NCI-H524 (cell line): ENCODE results near the gene C10orf95.

ENCODE experiments used
- DNase-seq, 2 experiments: peaks; one replicate each; lab custom pipeline; 2025; lab: John Stamatoyannopoulos, UW

The C10orf95 gene

DNA sequence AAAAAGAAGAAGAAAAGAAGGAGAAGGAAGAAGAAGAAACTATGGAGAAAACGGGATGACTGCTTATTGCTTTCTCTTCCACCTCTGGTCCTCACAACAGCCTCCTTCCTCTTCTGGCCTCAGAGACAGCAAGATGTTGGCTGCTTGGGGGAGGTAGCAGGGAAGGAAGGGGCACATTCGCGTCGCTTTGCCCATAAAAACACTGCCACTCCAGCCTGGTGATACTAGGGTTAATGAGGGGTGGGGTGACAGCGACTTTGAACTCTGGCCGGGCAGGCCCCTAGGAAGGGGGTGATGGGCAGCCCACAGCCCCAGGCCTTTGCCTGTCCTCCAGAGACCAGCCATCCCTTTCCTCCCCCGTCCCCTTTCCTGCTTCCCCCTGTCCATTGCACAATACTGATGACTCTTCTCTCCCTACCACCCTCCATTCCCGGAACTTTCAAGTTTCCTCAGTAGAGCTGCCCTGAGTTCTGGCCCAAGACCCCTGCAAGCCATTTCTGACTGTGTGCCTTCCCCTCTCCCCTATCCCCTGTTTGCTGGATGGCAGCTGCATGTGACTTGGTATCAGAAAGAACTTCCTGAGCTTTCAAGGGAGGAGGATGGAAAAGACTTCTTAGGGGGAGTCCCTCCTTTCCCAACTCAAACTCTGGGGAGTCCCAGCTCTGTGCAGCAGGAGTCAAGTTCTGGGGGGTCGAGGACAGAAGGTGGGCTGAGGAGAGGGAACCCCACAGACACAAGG, 16.8 kb downstream of the C10orf95 start:
- DNase-seq = no peak

DNA sequence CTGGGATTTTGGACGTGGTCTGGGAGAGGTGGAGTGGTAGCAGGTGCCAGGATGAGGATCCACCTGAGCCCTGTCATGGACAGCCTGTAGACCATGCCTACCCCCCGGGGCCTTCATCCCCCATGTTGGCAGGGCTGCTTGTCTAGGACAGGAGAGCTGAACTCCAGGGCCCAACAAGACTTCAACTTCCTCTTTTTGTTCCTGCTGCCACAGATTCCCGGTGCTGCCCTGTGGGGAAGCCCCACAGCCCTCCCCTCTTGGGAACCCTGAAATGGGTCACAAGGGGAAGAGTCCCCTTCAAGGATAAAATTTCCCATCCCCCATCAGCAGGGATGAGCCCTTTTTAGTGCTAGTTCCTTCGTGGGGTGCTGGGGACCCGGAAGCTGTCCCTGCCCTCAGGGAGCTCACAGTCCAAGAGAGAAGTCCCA, 17.7 kb downstream of the C10orf95 start:
- DNase-seq = no peak

DNA sequence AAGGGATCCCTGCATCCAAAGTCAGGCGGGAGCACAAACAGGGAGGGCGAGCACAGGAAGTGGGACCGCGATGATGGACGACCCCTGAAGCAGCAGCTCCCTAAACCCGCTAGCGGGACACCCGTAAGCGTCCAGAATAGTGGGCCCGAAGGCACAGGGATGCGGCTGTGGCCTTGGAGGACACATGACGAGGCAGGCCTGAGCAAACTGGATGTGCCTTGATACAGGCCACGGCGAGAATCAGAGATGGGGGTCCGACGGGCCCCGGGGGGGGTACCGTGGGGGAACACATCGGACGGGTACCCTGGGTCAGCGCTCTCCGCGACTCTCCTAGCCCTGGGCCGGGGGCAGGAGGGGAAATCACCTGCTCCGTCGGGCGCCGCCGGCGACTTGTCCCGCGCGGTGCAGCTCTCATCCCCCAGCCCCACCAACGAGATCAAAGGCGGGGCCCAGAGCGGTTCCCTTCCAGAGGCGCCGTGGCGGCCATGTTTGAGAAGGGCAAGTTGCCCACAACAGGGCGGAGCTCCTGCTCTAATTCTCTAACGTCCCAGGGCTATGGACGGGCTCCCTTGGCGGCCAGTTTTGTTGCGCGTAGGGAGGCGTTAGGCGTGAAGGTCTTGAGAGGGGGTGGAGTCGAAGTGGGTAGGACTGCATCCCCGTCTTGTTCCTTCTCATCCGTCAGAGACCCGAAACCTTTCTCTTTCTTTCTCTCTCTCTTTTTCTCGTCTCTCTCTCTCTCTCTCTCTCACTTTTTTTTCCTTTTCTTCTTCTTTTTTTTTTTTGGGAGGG, 19.0 kb downstream of the C10orf95 start, which contains the start of gene CUEDC2:
TSS of gene CUEDC2 (minus strand) at position 413 of the 789 bp plus-strand sequence. CDS start 7,386 bp downstream, outside the sequence.
- peak; percentile 70 to 87 for DNase-seq

DNA sequence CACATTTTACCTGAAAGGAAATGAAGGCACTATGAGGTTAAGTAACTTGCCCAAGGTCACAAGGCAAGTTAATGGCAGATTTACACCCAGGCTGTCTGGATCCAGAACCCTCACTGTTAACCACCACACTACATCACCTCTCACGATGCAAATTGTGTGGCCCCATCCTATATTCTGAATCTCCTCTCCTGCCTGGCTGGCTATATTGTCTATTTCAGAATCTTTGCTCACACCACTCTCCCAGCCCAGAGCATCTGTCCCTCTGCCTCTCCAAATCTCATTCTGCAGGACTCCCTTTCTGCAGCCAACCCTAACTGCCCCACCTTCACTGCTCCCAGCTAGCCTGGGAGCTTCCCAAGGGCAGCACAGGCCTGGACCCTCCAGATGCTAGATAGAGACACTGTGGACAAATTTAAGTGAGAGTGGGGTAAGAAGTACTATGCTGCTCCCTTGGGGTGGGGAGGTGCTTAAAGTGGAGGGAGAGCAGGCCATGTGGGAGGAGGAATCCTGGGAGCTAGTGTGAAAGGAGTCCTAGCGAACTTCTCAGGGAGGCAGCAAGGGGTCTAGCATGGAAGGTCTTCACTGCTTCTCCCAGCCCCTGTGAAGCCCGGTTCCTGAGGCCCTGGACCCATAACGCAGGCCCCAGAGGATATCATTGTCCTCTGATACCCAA, 19.8 kb downstream of the C10orf95 start:
- peak in 1 of 2 experiments; percentile 36 for DNase-seq

DNA sequence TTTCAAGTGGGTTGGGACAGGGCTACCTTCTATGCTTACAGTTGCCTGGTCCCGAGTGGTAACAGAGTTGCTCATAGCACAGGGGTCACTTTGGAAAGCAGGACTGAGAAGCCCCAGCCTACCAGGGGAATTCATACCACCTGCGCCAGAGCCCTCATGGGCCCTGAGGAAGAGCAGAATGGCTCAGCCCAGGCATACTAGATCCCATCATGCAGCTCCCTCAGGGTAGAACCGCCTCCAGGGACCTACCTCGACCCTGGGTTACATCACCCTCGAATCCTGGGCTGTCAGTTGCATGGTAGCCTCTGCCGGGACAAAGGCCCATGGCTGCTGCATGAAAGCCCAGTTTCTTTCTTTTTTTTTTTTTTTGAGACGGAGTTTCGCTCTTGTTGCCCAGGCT, 21.9 kb downstream of the C10orf95 start:
- DNase-seq = no peak

DNA sequence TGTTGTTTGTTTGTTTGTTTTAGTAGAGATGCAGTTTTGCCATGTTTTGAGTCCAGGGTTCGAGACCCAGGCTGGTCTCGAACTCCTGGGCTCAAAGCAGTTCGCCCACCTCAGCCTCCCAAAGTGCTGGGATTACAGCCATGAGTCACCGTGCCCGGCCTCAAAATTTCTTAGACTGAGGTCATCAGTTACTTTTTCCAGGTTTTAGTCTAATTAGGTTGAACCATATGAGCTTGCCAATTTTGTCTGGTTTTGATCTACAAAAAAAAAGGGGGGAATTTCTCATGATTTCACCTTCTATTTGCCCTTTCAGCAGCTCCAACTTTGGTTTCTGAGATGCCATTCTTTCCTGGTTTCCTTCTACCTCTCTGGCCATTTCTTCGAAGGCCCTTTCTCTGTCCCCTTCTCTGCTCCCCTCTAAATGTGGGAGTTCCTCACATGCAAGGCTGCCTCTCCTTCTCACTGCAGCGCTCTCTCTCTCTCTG, 24.5 kb downstream of the C10orf95 start:
- no peak for DNase-seq

DNA sequence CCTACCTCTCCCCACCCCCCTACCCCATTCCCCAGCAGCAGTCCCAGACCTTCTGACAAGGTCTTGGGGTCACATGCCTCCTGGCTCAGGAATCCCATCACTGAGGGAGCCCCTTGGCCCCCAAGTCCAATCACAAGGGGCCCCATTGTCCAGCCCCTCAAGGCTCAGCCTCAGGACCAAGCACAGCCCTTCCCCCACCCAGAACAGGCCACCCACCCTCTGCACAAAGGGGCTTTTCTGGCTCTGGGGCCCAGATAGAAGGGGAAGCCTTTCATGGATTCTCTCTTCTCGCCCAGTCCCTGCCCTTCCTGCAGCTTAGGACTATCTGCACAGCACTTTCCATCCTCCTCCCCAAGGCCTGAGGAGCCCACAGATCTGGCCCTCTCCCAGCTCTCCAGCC, 25.9 kb downstream of the C10orf95 start:
- DNase-seq = no peak

DNA sequence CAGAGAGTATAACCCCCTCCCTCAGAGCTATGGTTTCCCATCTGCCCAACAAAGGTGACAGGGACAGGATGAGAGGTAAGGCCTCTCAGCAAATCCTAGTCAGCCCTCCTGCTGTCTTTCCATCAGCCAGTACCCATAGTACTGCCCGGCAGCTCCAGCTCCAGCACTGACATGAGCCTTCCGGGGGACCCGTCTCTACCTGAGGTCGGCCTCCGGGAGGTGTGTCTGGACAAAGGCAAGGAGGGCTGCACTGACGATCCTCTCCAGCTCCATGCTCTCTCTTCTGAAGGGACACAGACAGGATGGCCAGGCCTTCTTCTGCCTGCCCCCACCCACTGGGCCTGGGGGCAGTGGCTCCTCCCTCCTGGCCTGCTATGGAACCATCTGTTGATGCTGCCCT, 26.4 kb downstream of the C10orf95 start:
- DNase-seq = no peak

DNA sequence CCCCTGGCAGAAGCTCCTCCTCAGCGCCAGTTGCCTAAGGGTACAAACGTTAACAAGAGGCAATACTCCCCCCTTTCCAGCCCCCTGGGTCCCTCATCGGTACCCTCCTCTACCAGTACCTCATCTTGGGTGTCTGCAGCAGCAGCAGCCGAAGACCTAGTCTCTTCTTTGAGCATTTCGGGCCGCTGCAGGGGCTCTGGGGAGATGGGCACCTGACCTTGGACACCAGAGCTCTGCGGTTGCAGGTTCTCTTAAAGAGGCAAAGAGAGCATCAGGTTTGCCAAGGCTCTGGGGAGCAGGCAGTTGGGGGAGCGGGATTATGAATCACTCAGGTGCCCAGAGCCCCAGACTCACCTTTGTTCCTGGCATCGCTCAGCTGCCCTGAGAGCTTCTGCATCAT, 27.2 kb downstream of the C10orf95 start:
- DNase-seq = no peak

DNA sequence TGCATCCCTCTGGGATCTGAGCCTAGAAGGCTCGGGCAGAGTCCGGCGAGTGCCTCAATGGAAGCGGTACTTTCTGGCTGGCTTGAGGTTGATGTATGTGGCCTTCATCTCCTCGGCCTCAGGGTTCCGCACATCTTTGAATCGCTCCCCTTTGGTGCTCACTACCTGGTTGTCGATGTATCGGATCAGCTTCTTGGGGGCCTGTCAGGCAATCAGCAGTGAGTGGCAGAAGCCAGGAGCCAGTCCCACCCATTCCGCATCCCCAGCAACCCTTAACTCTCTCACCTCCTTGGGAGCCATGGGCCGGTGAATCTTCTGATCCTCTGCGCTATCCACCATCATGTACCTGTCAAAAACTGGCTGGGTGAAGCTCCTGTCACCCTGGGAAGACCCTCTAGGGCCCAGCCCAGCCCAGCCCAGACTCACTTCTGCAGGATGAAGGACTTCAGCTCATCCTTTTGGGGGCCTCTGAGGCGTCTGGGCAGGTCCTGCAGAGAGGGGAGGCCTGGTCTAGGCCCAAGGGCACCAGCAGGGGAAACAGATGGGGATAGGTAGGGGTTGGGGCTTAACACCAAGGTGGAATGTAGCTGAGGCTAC, 27.9 kb downstream of the C10orf95 start:
- DNase-seq = no peak

DNA sequence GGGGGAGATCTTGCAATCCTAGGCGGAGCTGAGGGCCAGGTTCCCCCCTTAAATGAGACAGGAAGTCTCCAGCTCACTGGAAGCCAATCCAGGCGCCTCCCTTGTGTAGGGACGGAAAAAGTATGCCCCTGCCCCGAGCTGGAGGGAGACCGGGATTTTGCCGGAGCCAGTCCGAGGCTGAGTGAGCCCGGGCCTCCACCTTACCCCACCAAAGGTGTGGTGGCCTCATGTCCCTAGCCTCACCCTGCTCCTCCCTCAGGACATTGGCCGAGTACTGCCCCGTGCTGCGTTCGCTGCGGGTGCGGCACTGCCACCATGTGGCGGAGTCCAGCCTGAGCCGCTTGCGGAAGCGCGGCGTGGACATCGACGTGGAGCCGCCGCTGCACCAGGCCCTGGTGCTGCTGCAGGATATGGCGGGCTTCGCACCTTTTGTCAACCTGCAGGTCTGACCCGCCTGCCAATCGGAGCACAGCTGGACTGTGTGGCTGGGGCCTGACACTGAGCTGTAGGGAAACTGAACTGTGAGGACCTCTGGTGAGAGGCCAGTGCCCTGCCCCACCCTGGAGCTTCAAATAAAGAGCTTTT, 28.7 kb downstream of the C10orf95 start:
- DNase-seq = no peak

DNA sequence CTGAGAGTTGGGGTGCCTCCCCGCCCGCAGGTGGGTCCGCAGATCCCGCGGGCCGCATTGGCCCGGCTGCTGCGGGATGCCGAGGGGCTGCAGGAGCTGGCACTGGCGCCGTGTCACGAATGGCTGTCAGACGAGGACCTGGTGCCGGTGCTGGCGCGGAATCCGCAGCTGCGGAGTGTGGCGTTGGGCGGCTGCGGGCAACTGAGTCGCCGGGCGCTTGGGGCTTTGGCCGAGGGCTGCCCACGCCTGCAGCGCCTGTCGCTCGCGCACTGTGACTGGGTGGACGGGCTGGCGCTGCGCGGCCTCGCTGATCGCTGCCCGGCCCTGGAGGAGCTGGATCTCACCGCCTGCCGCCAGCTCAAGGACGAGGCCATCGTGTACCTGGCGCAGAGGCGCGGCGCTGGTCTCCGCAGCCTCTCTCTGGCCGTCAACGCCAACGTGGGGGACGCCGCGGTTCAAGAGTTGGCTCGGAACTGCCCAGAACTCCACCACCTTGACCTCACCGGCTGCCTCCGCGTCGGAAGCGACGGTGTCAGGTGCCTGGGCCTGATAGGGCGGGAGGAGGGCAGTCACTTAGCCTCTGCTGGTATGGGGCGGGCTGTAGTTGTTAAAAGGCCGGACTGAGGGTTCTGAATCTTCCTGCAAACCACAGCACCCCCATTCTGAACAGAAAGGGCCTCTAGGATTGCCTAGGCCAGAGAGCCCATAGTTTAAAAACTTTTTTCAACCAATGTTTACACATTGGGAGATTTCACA, 29.4 kb downstream of the C10orf95 start:
- no peak for DNase-seq

DNA sequence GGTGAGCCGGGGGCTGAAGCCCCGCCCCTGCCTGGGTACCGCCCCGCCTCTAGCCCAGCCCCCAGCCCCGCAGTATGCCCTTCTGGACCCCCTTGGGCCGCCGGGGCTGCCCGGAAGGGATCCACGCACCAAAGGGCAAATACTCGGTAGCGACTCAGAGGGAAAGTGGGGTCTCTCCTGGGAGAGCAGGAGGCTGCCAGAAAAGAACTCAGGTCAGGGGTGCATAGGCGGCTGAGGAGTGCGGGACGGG, 29.9 kb downstream of the C10orf95 start:
- no peak for DNase-seq

DNA sequence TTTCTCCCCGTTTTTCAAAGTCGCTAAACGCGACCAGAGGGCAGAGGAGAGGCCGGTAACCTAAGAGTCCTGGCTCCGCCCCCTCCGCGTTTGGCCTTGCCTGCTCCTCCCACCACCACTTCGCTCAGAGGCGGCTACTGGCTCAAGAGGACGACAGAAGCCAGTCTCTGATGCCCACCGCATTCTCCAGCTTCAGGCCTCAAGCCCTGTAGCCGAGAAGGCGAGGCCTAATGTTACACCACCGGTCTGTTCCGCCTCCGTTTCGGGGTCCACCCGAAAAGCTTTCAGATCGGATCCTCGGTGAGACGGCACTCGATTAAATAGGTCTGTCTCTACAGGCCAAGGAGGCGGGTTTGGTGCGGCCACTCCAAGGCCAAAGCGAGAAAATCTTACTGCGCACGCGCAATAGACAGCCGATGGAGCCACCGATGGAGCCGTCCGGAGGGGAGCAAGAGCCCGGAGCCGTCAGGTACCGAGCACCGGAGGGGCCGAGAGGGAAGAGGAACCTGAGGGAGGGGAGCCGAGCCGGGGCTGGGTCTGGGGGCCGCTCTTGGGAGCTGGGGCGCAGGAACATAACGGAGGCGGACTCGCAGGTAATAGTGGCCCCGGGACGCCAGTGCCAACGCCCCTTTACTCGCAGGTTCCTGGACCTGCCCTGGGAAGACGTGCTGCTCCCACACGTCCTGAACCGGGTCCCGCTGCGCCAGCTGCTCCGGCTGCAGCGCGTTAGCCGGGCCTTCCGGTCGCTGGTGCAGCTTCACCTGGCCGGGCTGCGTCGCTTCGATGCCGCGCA, 30.4 kb downstream of the C10orf95 start, which contains the start of gene FBXL15:
TSS of gene FBXL15 (plus strand) at position 123 of the 793 bp plus-strand sequence. CDS start at position 417, 294 bp downstream.
- DNase-seq = peak; percentile 76 to 87

DNA sequence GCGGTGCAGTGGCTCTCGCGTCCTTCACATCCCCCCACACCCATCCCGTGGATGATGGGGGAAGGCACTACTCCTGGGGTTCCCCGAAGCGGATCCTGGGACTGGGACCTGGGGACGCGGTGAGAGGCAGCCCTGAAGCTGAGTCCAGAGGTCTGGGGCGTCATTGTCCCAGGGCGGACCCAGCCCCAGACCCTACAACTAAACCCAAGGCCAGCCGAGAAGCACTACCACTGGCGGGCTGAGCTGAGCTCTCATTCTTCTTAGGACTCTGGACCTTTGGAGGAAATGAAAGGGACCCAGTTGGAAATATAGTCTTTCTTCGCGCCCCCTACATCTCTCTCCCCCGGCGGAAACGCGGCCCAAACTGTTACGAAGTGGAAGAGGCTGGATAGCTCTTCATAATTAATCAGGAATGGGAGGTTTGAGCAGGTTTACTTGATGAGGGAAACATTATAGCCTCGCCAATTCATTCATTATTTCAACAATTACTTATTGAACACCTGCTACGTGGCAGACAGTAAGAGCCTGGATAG, 31.1 kb downstream of the C10orf95 start:
- no peak for DNase-seq

DNA sequence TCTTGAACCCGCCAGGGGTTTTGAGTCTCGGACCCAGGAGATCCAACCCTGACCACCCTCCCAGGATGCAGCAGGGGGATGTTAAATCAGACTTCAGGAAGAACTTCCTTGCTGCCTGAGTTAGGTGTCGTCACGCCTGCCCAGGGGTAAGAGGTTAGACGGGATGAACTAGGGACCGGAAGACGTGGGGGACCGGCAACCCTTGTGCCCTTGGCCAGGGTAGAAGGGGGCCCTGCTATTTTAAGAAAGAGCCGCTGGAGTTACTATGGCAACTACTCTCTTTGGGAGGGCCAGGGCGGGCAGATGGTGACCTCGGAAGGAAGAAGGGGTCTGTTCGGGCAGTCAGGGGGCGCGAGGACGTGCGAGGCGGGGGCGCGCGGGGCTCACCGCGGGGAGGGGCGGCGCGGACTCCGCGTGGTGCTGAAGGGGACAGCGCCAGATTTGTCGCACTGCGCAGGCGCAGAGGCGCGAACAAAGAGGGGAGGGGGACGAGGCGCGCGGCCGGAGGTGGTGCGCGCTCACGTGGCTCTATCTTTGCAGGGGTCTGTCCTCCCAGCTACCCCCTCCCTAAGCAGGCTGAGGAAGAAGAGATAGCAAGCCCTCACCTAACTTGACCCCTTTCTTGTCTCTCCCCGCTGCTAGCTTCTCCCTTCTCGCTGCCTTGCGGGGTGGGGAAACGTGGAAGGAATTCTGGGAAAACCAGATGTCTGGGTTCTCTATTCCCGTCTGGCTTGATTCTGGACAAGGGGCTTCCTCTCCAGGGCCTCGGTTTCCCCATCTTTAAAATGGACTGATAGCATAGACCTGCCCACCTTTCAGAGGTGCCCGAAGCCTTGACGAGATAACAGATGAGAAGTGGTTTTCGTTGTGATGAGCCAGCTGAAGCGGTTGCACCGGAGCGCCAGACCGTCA, 31.8 kb downstream of the C10orf95 start:
- DNase-seq = peak; percentile 62 to 69

DNA sequence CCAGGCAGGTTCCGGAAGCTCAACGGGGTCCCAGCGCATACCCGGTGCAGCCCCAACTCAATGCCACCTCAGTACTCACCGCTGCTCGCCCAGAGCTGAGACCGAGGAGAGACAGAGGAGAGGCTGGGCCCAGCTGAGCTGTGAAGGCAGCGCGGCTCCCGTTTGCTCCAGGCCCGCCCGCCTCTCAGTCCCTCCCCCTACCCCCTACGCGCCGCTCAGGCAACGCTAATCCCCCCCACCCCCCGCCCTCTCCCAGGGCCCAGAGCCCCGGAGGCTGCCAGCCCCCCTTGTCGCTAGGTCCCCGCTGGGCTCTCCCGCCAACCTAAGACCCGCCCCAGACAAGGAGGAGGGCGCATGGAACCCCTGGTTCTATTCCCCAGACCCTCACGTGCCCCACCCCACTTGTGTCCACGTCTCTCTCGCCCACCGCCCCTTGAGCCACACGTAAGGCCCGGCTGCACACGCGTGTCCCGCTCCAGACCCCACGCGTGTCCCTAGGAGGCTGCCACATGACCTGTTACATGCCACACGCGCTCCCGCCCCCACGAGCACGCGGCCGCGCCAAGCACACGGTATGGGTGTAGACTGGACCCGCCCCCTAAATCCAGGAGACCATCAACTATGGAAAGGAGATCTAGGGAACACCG, 32.6 kb downstream of the C10orf95 start, which contains the start of gene PSD:
TSS of gene PSD (minus strand) at position 164 of the 647 bp plus-strand sequence. CDS start 1,747 bp downstream, outside the sequence.
- DNase-seq = peak; percentile 62 to 72

DNA sequence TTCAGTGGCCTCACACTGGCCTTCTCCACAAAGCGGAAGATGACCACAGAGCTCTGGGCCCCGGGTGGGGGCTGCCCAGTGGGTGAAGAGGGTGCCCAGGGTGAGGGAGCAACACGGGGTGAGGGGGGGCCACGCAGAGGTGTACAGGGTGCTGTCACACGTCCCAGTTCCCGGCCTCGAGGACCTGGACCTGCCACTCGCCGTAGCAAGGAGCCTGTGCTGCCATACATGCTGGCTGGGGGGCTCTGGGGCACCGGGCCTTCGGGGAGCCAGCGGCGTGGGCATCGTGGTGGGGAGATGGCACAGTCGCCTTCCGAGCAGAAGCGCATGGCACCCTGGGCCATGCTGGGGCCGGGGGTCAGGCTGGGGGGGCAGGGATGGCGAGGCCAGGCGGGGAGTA, 34.6 kb downstream of the C10orf95 start:
- DNase-seq = no peak
